Measurements from ENCODE around the gene FIBCD1.
"Not testable (repeated sequence)": the region's sequence is repeated elsewhere in the genome, so short reads cannot be mapped to it uniquely, and the experiment has no call there.

The FIBCD1 gene

GRCh38 chr9:130955947-130956621 lies 17.0 kb upstream of the FIBCD1 start:
- H3K9ac ChIP-seq (ENCODE audit: low read length) = no peak overlapping the region

DNA sequence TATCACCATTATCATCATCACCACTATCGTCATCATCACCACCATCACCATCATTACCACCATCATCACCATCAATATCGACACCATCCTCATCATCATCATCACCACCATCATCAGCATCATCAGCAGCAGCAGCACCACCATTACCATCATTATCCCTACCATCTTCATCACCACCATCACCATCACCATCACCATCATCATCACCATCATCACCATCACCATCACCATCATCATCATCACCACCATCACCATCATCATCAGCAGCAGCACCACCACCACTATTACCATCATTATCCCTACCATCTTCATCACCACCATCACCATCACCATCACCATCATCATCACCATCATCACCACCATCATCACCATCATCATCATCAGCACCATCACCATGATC lies 15.9 kb upstream of the FIBCD1 start:
- H3K4me3 ChIP-seq (ENCODE audit: low read depth, low read length, poor library complexity, severe bottlenecking); H3K27me3 ChIP-seq (ENCODE audit: insufficient read depth, low read length); H4K20me1 ChIP-seq (ENCODE audit: insufficient read depth, low read length): not testable (repeated sequence)

More at GRCh38 chr9:130955947-130956621, 17.0 kb upstream of the FIBCD1 start:
- Histone ChIP-seq H3K36me3 (ENCODE audit: insufficient read depth, low read length) (no peaks in the 10 kb centered on the region), H3K9me2 (ENCODE audit: low read depth, low read length) (no peaks in the 10 kb centered on the region), H3K27me3 (ENCODE audit: insufficient read depth, low read length) (no peaks in the 10 kb centered on the region; the same call in 1 of the 2 replicates), H3K9me3 (ENCODE audit: low read length) (no peaks in the 10 kb centered on the region), H3K27ac (ENCODE audit: low read depth, low read length, poor library complexity, severe bottlenecking) (no peak overlapping the region), H4K20me1 (ENCODE audit: insufficient read depth, low read length) (no peaks in the 10 kb centered on the region), H3K79me2 (ENCODE audit: insufficient read depth, low read length) (no peaks in the 10 kb centered on the region), H2AFZ (ENCODE audit: low read length) (no peak overlapping the region), H3K4me2 (ENCODE audit: low read length) (no peak overlapping the region), H3K4me3 (ENCODE audit: low read depth, low read length, poor library complexity, severe bottlenecking) (no peak overlapping the region), H3K4me1 (ENCODE audit: insufficient read depth, low read length, severe bottlenecking) (no peaks in the 10 kb centered on the region), H3F3A (ENCODE audit: insufficient read depth, low read length) (no peaks in the 10 kb centered on the region)
- no peak for TF ChIP-seq EZH2 (IDR thresholded peaks at IDR 0.05; ENCODE audit: borderline replicate concordance, low read length)
- TF ChIP-seq, protein P1, sequence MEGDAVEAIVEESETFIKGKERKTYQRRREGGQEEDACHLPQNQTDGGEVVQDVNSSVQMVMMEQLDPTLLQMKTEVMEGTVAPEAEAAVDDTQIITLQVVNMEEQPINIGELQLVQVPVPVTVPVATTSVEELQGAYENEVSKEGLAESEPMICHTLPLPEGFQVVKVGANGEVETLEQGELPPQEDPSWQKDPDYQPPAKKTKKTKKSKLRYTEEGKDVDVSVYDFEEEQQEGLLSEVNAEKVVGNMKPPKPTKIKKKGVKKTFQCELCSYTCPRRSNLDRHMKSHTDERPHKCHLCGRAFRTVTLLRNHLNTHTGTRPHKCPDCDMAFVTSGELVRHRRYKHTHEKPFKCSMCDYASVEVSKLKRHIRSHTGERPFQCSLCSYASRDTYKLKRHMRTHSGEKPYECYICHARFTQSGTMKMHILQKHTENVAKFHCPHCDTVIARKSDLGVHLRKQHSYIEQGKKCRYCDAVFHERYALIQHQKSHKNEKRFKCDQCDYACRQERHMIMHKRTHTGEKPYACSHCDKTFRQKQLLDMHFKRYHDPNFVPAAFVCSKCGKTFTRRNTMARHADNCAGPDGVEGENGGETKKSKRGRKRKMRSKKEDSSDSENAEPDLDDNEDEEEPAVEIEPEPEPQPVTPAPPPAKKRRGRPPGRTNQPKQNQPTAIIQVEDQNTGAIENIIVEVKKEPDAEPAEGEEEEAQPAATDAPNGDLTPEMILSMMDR (IDR thresholded peaks at IDR 0.05; ENCODE audit: low read length) = no peak

GRCh38 chr9:130954317-130954716 lies 15.3 kb upstream of the FIBCD1 start:
- no peaks in the 10 kb centered on the region for H3K79me2 ChIP-seq (ENCODE audit: insufficient read depth, low read length)
- no peaks in the 10 kb centered on the region for H3K36me3 ChIP-seq (ENCODE audit: insufficient read depth, low read length)
- H3K4me2 ChIP-seq (ENCODE audit: low read length) = no peak overlapping the region
- no peaks in the 10 kb centered on the region for H3K4me1 ChIP-seq (ENCODE audit: insufficient read depth, low read length, severe bottlenecking)
- H2AFZ ChIP-seq (ENCODE audit: low read length) = no peak overlapping the region
- H3K9ac ChIP-seq (ENCODE audit: low read length) = no peak overlapping the region
- no peak overlapping the region for H3K4me3 ChIP-seq (ENCODE audit: low read depth, low read length, poor library complexity, severe bottlenecking)
- H3F3A ChIP-seq (ENCODE audit: insufficient read depth, low read length) = no peaks in the 10 kb centered on the region
- TF ChIP-seq, protein P1 (IDR thresholded peaks at IDR 0.05; ENCODE audit: low read length) = no peak
- TF ChIP-seq EZH2 (IDR thresholded peaks at IDR 0.05; ENCODE audit: borderline replicate concordance, low read length) = no peak
- H4K20me1 ChIP-seq (ENCODE audit: insufficient read depth, low read length) = no peaks in the 10 kb centered on the region
- no peaks in the 10 kb centered on the region for H3K9me2 ChIP-seq (ENCODE audit: low read depth, low read length)
- H3K9me3 ChIP-seq (ENCODE audit: low read length) = no peaks in the 10 kb centered on the region
- no peak overlapping the region for H3K27ac ChIP-seq (ENCODE audit: low read depth, low read length, poor library complexity, severe bottlenecking)
- no peaks in the 10 kb centered on the region; the same call in 1 of the 2 replicates for H3K27me3 ChIP-seq (ENCODE audit: insufficient read depth, low read length)

More for the DNA sequence above, 15.9 kb upstream of the FIBCD1 start:
- H3K79me2 ChIP-seq (ENCODE audit: insufficient read depth, low read length); H3K4me1 ChIP-seq (ENCODE audit: insufficient read depth, low read length, severe bottlenecking); H3K4me2 ChIP-seq (ENCODE audit: low read length); H3K9me2 ChIP-seq (ENCODE audit: low read depth, low read length); H2AFZ ChIP-seq (ENCODE audit: low read length); H3K9me3 ChIP-seq (ENCODE audit: low read length); H3K36me3 ChIP-seq (ENCODE audit: insufficient read depth, low read length); H3K27ac ChIP-seq (ENCODE audit: low read depth, low read length, poor library complexity, severe bottlenecking); H3K9ac ChIP-seq (ENCODE audit: low read length); H3F3A ChIP-seq (ENCODE audit: insufficient read depth, low read length): not testable (repeated sequence)
